ENCODE data around the gene KLHL22. TPM values are rescaled to one million over a fixed set of nuclear protein-coding genes. Genes with fewer than 3 reads are reported as not detected.
"Not testable (repeated sequence)": the region's sequence is repeated elsewhere in the genome, so short reads cannot be mapped to it uniquely, and the experiment has no call there.

The KLHL22 gene
- total RNA-seq, 1 experiment from 2014 or later, result 20.0 TPM

DNA sequence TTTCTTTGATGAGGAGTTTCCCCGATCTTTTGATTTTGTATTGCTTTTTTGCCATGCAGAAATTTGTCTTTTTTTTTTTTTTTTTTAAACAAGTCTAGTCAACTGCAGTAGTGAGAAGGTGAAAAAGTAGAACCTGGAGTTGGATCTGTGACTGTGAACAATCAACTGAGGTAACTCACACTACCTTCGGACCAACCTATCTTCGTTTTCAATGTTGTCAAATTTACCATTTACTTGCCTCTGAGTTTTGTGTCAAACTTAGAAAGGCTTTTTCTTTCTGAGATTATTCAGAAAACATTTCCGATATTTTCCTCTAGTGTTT lies 20.5 kb downstream of the KLHL22 start:
- no peaks in the 10 kb centered on the region for H3K79me2 ChIP-seq (ENCODE audit: low read depth)
- H3K9me3 ChIP-seq (ENCODE audit: insufficient read depth, low read depth), result no peaks in the 10 kb centered on the region
- H4K20me1 ChIP-seq (ENCODE audit: insufficient read depth), result no peaks in the 10 kb centered on the region
- ChIA-PET CTCF (no interaction called here), POLR2A (ENCODE audit: unreplicated experiment) (no interaction called here)
- no peaks in the 10 kb centered on the region for H3K4me1 ChIP-seq (replicated peaks; ENCODE audit: insufficient read depth)
- H3K4me3 ChIP-seq, result no peak overlapping the region
- no peak overlapping the region for H2AFZ ChIP-seq
- no peaks in the 10 kb centered on the region for H3K9me2 ChIP-seq (ENCODE audit: insufficient read depth)
- TF ChIP-seq, protein P1, sequence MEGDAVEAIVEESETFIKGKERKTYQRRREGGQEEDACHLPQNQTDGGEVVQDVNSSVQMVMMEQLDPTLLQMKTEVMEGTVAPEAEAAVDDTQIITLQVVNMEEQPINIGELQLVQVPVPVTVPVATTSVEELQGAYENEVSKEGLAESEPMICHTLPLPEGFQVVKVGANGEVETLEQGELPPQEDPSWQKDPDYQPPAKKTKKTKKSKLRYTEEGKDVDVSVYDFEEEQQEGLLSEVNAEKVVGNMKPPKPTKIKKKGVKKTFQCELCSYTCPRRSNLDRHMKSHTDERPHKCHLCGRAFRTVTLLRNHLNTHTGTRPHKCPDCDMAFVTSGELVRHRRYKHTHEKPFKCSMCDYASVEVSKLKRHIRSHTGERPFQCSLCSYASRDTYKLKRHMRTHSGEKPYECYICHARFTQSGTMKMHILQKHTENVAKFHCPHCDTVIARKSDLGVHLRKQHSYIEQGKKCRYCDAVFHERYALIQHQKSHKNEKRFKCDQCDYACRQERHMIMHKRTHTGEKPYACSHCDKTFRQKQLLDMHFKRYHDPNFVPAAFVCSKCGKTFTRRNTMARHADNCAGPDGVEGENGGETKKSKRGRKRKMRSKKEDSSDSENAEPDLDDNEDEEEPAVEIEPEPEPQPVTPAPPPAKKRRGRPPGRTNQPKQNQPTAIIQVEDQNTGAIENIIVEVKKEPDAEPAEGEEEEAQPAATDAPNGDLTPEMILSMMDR (conservative IDR thresholded peaks at IDR 0.05), result no peak
- TF ChIP-seq EZH2 (IDR thresholded peaks at IDR 0.05; ENCODE audit: low read depth), result no peak
- BruUV-seq (replicated peaks), result no TSS peak
- intact Hi-C loops (cut with micrococcal nuclease; ENCODE audit: unreplicated experiment), result no loop called here
- no peak for DNase-seq
- no peaks in the 10 kb centered on the region for H3K36me3 ChIP-seq (ENCODE audit: low read depth)
- no peaks in the 10 kb centered on the region for H3K27me3 ChIP-seq (ENCODE audit: insufficient read depth, low read depth)
- no peak overlapping the region for H3K4me2 ChIP-seq
- no peaks in the 10 kb centered on the region for H3F3A ChIP-seq (ENCODE audit: insufficient read depth, low read depth)
- no peak overlapping the region for H3K27ac ChIP-seq

DNA sequence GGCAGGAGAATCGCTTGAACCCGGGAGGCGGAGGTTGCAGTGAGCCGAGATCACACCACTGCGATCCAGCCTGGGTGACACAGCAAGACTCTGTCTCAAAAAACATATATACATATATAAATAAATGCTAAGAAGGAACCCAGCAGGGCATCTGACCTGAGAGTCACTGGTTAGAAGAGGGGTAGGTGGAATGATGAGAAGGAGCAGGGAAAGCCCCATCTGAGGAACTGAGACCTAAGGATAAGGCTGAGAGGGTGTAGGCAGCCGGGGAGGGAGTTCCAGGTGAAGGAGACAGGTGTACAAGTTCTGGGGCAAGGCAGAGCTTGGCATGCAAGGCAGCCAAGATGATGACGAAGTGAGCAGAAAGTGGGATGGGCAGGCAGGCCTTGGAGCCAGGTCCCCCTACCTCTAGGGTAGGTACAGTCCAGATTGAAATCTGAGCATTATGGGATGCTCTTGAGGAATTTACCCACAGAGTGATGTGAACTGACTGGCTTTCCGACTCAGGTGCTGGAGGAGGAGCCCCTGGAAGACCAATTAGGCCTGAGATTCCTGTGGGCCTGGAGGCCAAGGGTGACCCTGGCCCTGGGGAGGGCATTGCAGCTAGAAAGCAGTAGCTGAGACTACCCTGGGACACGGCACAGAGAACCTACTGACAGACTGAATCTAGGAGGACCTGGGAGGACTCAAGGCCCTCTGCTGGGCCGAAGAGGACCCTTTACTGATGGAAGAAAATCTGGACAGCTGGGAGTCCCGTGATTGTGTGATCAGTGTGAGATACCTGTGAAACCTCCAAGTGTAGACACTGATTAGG lies 22.8 kb downstream of the KLHL22 start:
- H3K4me3 ChIP-seq, result no peak overlapping the region
- no peaks in the 10 kb centered on the region for H3K4me1 ChIP-seq (replicated peaks; ENCODE audit: insufficient read depth)
- no peak overlapping the region for H3K27ac ChIP-seq
- no peak overlapping the region for H3K4me2 ChIP-seq
- no peaks in the 10 kb centered on the region for H3K9me3 ChIP-seq (ENCODE audit: insufficient read depth, low read depth)
- H3K9me2 ChIP-seq (ENCODE audit: insufficient read depth), result no peaks in the 10 kb centered on the region
- no peak for DNase-seq
- no peaks in the 10 kb centered on the region for H4K20me1 ChIP-seq (ENCODE audit: insufficient read depth)
- no peaks in the 10 kb centered on the region for H3K36me3 ChIP-seq (ENCODE audit: low read depth)
- no TSS peak for BruUV-seq (replicated peaks)
- no peaks in the 10 kb centered on the region for H3K27me3 ChIP-seq (ENCODE audit: insufficient read depth, low read depth)
- TF ChIP-seq, protein P1 (conservative IDR thresholded peaks at IDR 0.05), result no peak
- no peak for TF ChIP-seq EZH2 (IDR thresholded peaks at IDR 0.05; ENCODE audit: low read depth)
- no peak overlapping the region for H2AFZ ChIP-seq
- H3K79me2 ChIP-seq (ENCODE audit: low read depth), result no peaks in the 10 kb centered on the region
- intact Hi-C loops (cut with micrococcal nuclease; ENCODE audit: unreplicated experiment), result no loop called here
- H3F3A ChIP-seq (ENCODE audit: insufficient read depth, low read depth), result no peaks in the 10 kb centered on the region
- ChIA-PET POLR2A (ENCODE audit: unreplicated experiment) (no interaction called here), CTCF (no interaction called here)

DNA sequence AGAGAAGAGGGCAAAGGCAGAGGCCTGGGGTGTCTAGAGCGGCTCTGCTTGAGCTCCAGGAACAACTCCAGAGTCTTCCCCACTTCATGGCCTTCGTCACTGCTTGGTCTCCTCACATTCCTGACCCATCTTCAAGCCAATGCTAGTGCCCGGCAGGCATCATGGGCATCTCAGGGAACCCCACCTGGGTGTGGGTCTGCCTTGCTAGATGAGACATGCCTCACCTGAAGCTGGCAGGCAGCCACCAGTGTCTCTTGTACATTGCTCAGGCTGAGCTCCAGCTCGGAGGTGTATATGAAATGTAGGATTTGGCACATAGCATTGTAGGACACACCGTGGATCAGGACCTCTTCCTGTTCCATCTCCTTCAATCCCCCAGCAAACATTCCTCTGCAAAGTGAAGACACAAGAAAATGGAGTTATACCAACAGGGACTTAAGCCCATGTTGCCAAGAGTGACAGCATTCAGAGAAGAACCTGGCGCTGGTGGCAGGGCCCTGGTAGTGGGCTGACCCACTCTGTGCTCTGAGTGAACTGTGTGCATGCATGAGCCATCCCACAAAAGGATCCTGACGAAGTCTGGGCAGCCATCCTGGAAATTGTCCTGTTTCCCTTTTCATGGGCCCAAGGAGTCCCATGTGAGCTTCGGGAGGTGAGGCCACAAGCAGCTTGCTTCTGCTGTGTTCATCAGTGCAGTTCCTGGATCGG lies 24.3 kb downstream of the KLHL22 start:
- DNase-seq, result no peak
- Histone ChIP-seq H2AFZ (no peak overlapping the region), H3K4me2 (no peak overlapping the region), H3K79me2 (ENCODE audit: low read depth) (no peaks in the 10 kb centered on the region), H3K9me3 (ENCODE audit: insufficient read depth, low read depth) (no peaks in the 10 kb centered on the region), H3K4me3 (no peak overlapping the region), H3F3A (ENCODE audit: insufficient read depth, low read depth) (no peaks in the 10 kb centered on the region), H3K36me3 (ENCODE audit: low read depth) (no peaks in the 10 kb centered on the region), H3K4me1 (replicated peaks; ENCODE audit: insufficient read depth) (no peaks in the 10 kb centered on the region), H3K9me2 (ENCODE audit: insufficient read depth) (no peaks in the 10 kb centered on the region), H3K27ac (no peak overlapping the region), H3K27me3 (ENCODE audit: insufficient read depth, low read depth) (no peaks in the 10 kb centered on the region), H4K20me1 (ENCODE audit: insufficient read depth) (no peaks in the 10 kb centered on the region)
- intact Hi-C loops (cut with micrococcal nuclease; ENCODE audit: unreplicated experiment), result no loop called here
- TF ChIP-seq, protein P1 (conservative IDR thresholded peaks at IDR 0.05), result no peak
- no peak for TF ChIP-seq EZH2 (IDR thresholded peaks at IDR 0.05; ENCODE audit: low read depth)
- CTCF ChIA-PET, result no interaction called here
- BruUV-seq (replicated peaks), result no TSS peak
- POLR2A ChIA-PET (ENCODE audit: unreplicated experiment), result no interaction called here

DNA sequence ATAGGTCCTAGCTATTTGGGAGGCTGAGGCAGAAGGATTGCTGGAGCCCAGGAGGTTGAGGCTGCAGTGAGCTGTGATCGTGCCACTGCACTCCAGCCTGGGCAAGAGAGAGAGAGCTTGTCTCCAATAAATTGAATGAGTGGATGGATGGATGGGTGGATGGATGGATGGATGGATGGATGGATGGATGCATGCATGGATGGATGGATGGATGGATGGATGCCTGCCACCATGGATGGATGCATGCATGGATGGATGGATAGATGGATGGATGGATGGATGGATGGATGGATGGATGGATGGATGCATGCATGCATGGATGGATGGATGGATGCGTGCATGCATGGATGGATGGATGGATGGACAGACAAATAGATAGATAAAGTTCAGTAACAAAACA lies 25.1 kb downstream of the KLHL22 start:
- BruUV-seq (replicated peaks); intact Hi-C loops (cut with micrococcal nuclease; ENCODE audit: unreplicated experiment); H3K4me1 ChIP-seq (replicated peaks; ENCODE audit: insufficient read depth); H3F3A ChIP-seq (ENCODE audit: insufficient read depth, low read depth); H3K36me3 ChIP-seq (ENCODE audit: low read depth); H3K27ac ChIP-seq; CTCF ChIA-PET; H3K9me2 ChIP-seq (ENCODE audit: insufficient read depth); POLR2A ChIA-PET (ENCODE audit: unreplicated experiment); DNase-seq; H3K9me3 ChIP-seq (ENCODE audit: insufficient read depth, low read depth); H3K27me3 ChIP-seq (ENCODE audit: insufficient read depth, low read depth); H3K4me2 ChIP-seq; H3K4me3 ChIP-seq; H4K20me1 ChIP-seq (ENCODE audit: insufficient read depth); H3K79me2 ChIP-seq (ENCODE audit: low read depth); H2AFZ ChIP-seq: not testable (repeated sequence)

Measured in PC-9 (cell line).